ENCODE measurements around the gene CCDC138. TPM values are rescaled to one million over a fixed set of nuclear protein-coding genes. Genes with fewer than 3 reads are reported as not detected.

CCDC138 gene
- total RNA-seq, 1 experiment from 2014 or later, result 14.9 TPM

GRCh38 chr2:108823286-108823685 lies 36.7 kb downstream of the CCDC138 start:
- BruUV-seq (replicated peaks), result no TSS peak
- Mint-ChIP-seq H3K27me3 (ENCODE audit: insufficient read depth, unreplicated experiment) (no peaks in the 10 kb centered on the region), H3K9me3 (ENCODE audit: unreplicated experiment) (peaks cover 18% of the 10 kb centered on the region), H3K4me1 (ENCODE audit: low read depth, unreplicated experiment) (peaks cover 11% of the 10 kb centered on the region), H3K36me3 (ENCODE audit: insufficient read depth, unreplicated experiment) (peaks cover 25% of the 10 kb centered on the region), H3K4me3 (ENCODE audit: unreplicated experiment) (no peak overlapping the region), H3K27ac (ENCODE audit: unreplicated experiment) (no peak overlapping the region)
- Histone ChIP-seq H3K9me3 (no peaks in the 10 kb centered on the region), H3K4me1 (peaks cover 5% of the 10 kb centered on the region; the same call in 1 of the 2 replicates), H3K4me3 (ENCODE audit: low read depth, low read length) (no peak overlapping the region), H3K27me3 (replicated peaks; ENCODE audit: control insufficient read depth, insufficient read depth, low read length) (no peaks in the 10 kb centered on the region), H3K36me3 (ENCODE audit: control insufficient read depth, insufficient read depth, low read length) (peaks cover 6% of the 10 kb centered on the region; the same call in 1 of the 2 replicates)
- TF ChIP-seq CTCF (IDR thresholded peaks at IDR 0.05; ENCODE audit: insufficient read depth in 1 of 2, low read depth in 1 of 2, low read length in 1 of 2, severe bottlenecking in 1 of 2, unreplicated experiment in 1 of 2), result no peak
- DNase-seq, result no peak
- intact Hi-C loops (cut with micrococcal nuclease; ENCODE audit: unreplicated experiment), result no loop called here
- POLR2A ChIA-PET, result no interaction called here
- CTCF ChIA-PET, result no interaction called here

GRCh38 chr2:108824316-108825070 lies 37.9 kb downstream of the CCDC138 start:
- Histone ChIP-seq H3K4me1 (peaks cover 5% of the 10 kb centered on the region; the same call in 1 of the 2 replicates), H3K27me3 (replicated peaks; ENCODE audit: control insufficient read depth, insufficient read depth, low read length) (no peaks in the 10 kb centered on the region), H3K36me3 (ENCODE audit: control insufficient read depth, insufficient read depth, low read length) (no peaks in the 10 kb centered on the region), H3K9me3 (no peaks in the 10 kb centered on the region), H3K4me3 (ENCODE audit: low read depth, low read length) (no peak overlapping the region)
- TF ChIP-seq CTCF (IDR thresholded peaks at IDR 0.05; ENCODE audit: insufficient read depth in 1 of 2, low read depth in 1 of 2, low read length in 1 of 2, severe bottlenecking in 1 of 2, unreplicated experiment in 1 of 2), result no peak
- peaks cover 17% of the 10 kb centered on the region for H3K36me3 Mint-ChIP-seq (ENCODE audit: insufficient read depth, unreplicated experiment)
- ChIA-PET POLR2A (no interaction called here), CTCF (no interaction called here)
- no peaks in the 10 kb centered on the region for H3K27me3 Mint-ChIP-seq (ENCODE audit: insufficient read depth, unreplicated experiment)
- intact Hi-C loops (cut with micrococcal nuclease; ENCODE audit: unreplicated experiment), result no loop called here
- H3K9me3 Mint-ChIP-seq (ENCODE audit: unreplicated experiment), result peaks cover 11% of the 10 kb centered on the region
- H3K4me3 Mint-ChIP-seq (ENCODE audit: unreplicated experiment), result no peak overlapping the region
- no peak for DNase-seq
- H3K4me1 Mint-ChIP-seq (ENCODE audit: low read depth, unreplicated experiment), result peaks cover 11% of the 10 kb centered on the region
- H3K27ac Mint-ChIP-seq (ENCODE audit: unreplicated experiment), result no peak overlapping the region
- BruUV-seq (replicated peaks), result no TSS peak

- Mint-ChIP-seq H3K27ac (ENCODE audit: unreplicated experiment) (no peak overlapping the region), H3K4me3 (ENCODE audit: unreplicated experiment) (no peak overlapping the region), H3K9me3 (ENCODE audit: unreplicated experiment) (peaks cover 4% of the 10 kb centered on the region), H3K27me3 (ENCODE audit: insufficient read depth, unreplicated experiment) (no peaks in the 10 kb centered on the region), H3K36me3 (ENCODE audit: insufficient read depth, unreplicated experiment) (peaks cover 15% of the 10 kb centered on the region), H3K4me1 (ENCODE audit: low read depth, unreplicated experiment) (peaks cover 11% of the 10 kb centered on the region)
- no peak overlapping the region for H3K4me3 ChIP-seq (ENCODE audit: low read depth, low read length)
- ChIA-PET CTCF (no interaction called here), POLR2A (no interaction called here)
- H3K4me1 ChIP-seq, result peaks cover 5% of the 10 kb centered on the region; the same call in 1 of the 2 replicates
- intact Hi-C loops (cut with micrococcal nuclease; ENCODE audit: unreplicated experiment), result no loop called here
- TF ChIP-seq CTCF (IDR thresholded peaks at IDR 0.05; ENCODE audit: insufficient read depth in 1 of 2, low read depth in 1 of 2, low read length in 1 of 2, severe bottlenecking in 1 of 2, unreplicated experiment in 1 of 2), result no peak
- no peaks in the 10 kb centered on the region for H3K27me3 ChIP-seq (replicated peaks; ENCODE audit: control insufficient read depth, insufficient read depth, low read length)
- no peak for DNase-seq
- BruUV-seq (replicated peaks), result no TSS peak
- H3K9me3 ChIP-seq, result no peaks in the 10 kb centered on the region
- H3K36me3 ChIP-seq (ENCODE audit: control insufficient read depth, insufficient read depth, low read length), result no peaks in the 10 kb centered on the region
Measured at GRCh38 chr2:108825254-108825653, 38.7 kb downstream of the CCDC138 start.
